Adrenal gland (tissue), 12 donors: Measurements from ENCODE around the gene EPHB1. TPM values are rescaled to one million over a fixed set of nuclear protein-coding genes. Genes with fewer than 3 reads are reported as not detected.

Experiments used
- DNase-seq, 7 donors: peaks; one replicate each; pipeline ENCODE4 v3.0.0-alpha.2; 2019 to 2020
- H3K27ac ChIP-seq, 5 donors: fragments of 200-600 bp; sonication (generic) in 4 of 5; 1 replicate in 3 of 5; 2 replicates in 2 of 5; pipeline versions ENCODE4 v1.5.1 to v1.8.0; 2016 to 2020; ENCODE audit warnings: mild to moderate bottlenecking in 1 of 5
- H3K27me3 ChIP-seq: fragments of 200-600 bp; 2 replicates; pipeline ENCODE4 v1.8.0; 2021
- H3K36me3 ChIP-seq, 2 donors: fragments of 200-600 bp; replicated peaks in 1 of 2; 1 replicate in 1 of 2; 2 replicates in 1 of 2; pipeline versions ENCODE4 v1.5.1 to v1.8.0; 2018 to 2022
- H3K4me1 ChIP-seq, 2 donors: fragments of 200-600 bp; replicated peaks in 1 of 2; 1 replicate in 1 of 2; 2 replicates in 1 of 2; pipeline versions ENCODE4 v1.5.1 to v1.8.0; 2018 to 2021
- H3K4me3 ChIP-seq, 4 donors: fragments of 200-600 bp; sonication (generic) in 3 of 4; one replicate each; pipeline ENCODE4 v1.5.1; 2016 to 2018
- H3K9me3 ChIP-seq, 3 donors: fragments of 200-600 bp; sonication (generic) in 1 of 3; replicated peaks in 1 of 3; 1 replicate in 2 of 3; 2 replicates in 1 of 3; pipeline versions ENCODE4 v1.5.1 to v1.8.0; 2016 to 2021
- POLR2A ChIP-seq, 2 donors: fragments of 450-650 bp; IDR thresholded peaks; one replicate each; pipeline ENCODE4 v1.6.1; 2017; ENCODE audit warnings: antibody characterized with exemption in 2 of 2, mild to moderate bottlenecking in 2 of 2, moderate library complexity in 1 of 2
- WGBS, 4 donors: extraction: QIAGEN DNeasy Blood & Tissue Kit in 2 of 4; methylation state at CpG; one replicate each; pipeline versions ENCODE4 v1.1.5 to v1.1.7; 2013 to 2017; 5-methylcytosine and 5-hydroxymethylcytosine counted together
- intact Hi-C, 2 donors: fragments of 100-400 bp; cut with DNase I; formaldehyde crosslinking; loops; one replicate each; pipeline versions ENCODE4 v1.14.1 to v1.15.0; 2022 to 2023
- polyA plus RNA-seq, 3 donors: library from polyadenylated mRNA; stranded (reverse); fragments of 200-250 nt in 2 of 3; fragments of 350-450 nt in 1 of 3; fragmentation: Illumina TruSeq in 1 of 3; extraction: RNeasy Lipid Tissue Mini Kit (QIAGEN cat#74804) in 1 of 3; gene quantifications; one replicate each; pipeline ENCODE4 v1.2.3, GENCODE V29; 2013 to 2014
- total RNA-seq, 9 donors: library from RNA; depleted of rRNA in 4 of 9; stranded (reverse); fragments of >200 nt in 4 of 9; fragments of 120-200 nt in 1 of 9; fragmentation: NEBNext Ultra II Directional in 1 of 9; extraction: Animal tissue kit (Norgen Biotek cat#: 25700) in 1 of 9; gene quantifications; one replicate each; pipeline versions ENCODE4 v1.1.0 to v1.2.4, GENCODE V29; 2013 to 2023
- TF ChIP-seq, protein P1 (sequence below), 6 experiments: fragments of 450-650 bp in 4 of 6; fragments of 200-600 bp in 2 of 6; sonication (generic) in 1 of 6; IDR thresholded peaks; 1 replicate in 5 of 6; 2 replicates in 1 of 6; pipeline versions ENCODE4 v1.5.1 to v1.8.0; 2016 to 2021; ENCODE audit warnings: antibody characterized with exemption in 6 of 6, mild to moderate bottlenecking in 2 of 6, moderate library complexity in 1 of 6
- donor health status: healthy with polysubstance abuse.
- donor health status: Bipolar disorder and iron deficiency.
- donor health status: DM: yes; HTN: yes; CAD: no.
- donor health status: DM: no; HTN: no; CAD: no.
- donor health status: DM: no; HTN: no; CAD: no.
- donor health status: DM: yes; HTN: yes; CAD: no.

The EPHB1 gene
- total and polyA plus RNA-seq, 12 donors: 0.10 to 3.4 (median 0.98) TPM

DNA sequence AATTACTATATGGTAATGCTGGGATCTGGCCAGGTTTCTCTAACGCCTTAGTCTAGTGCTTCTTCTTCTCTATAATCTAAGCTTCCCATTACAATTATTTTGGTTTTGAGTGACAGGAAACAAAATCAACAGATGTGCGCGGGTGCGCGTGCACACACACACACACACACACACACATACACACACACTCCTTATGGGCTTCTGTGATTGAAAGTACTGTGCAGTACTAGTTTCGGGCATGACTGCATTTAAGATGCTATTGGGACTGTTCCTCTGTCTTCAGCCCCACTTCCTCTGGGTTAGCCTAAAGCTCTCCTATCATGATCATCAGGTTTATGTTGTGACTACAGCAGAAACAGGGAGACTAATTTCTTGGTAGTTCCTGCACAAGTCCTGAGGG, 32.2 kb downstream of the EPHB1 start:
- 89 to 95% (median 92%) methylated on average over 6 of the region's 6 CpGs for WGBS, 4 donors
- H3K27ac ChIP-seq: no peak overlapping the region
- H3K4me3 ChIP-seq: no peak overlapping the region
- no peaks in the 10 kb centered on the region for H3K9me3 ChIP-seq
- TF ChIP-seq POLR2A (IDR thresholded peaks at IDR 0.05): no peak
- TF ChIP-seq, protein P1, sequence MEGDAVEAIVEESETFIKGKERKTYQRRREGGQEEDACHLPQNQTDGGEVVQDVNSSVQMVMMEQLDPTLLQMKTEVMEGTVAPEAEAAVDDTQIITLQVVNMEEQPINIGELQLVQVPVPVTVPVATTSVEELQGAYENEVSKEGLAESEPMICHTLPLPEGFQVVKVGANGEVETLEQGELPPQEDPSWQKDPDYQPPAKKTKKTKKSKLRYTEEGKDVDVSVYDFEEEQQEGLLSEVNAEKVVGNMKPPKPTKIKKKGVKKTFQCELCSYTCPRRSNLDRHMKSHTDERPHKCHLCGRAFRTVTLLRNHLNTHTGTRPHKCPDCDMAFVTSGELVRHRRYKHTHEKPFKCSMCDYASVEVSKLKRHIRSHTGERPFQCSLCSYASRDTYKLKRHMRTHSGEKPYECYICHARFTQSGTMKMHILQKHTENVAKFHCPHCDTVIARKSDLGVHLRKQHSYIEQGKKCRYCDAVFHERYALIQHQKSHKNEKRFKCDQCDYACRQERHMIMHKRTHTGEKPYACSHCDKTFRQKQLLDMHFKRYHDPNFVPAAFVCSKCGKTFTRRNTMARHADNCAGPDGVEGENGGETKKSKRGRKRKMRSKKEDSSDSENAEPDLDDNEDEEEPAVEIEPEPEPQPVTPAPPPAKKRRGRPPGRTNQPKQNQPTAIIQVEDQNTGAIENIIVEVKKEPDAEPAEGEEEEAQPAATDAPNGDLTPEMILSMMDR (IDR thresholded peaks at IDR 0.05): no peak
- no peaks in the 10 kb centered on the region for H3K4me1 ChIP-seq
- no peaks in the 10 kb centered on the region for H3K36me3 ChIP-seq
- intact Hi-C loops: no loop called here
- DNase-seq: no peak
- H3K27me3 ChIP-seq: no peaks in the 10 kb centered on the region

DNA sequence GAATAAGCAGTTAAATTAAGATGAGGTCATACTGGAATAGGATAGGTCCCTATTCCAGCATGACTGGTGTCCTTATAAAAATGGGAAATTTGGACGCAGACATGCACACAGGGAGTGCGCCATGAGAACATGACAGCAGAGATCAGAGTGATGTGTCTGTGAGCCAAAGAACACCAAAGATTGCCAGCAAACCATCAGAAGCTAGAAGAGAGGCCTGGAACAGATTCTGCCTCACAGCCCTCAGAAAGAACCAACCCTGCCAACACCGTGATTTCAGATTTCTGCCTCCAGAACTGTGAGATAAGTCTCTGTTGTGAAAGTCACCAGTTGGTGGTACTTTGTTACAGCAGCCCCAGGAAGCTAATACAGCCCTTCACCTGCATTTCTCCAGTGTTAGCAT, 34.7 kb downstream of the EPHB1 start:
- no peaks in the 10 kb centered on the region for H3K9me3 ChIP-seq
- H3K4me1 ChIP-seq: no peaks in the 10 kb centered on the region
- H3K27me3 ChIP-seq: no peaks in the 10 kb centered on the region
- H3K27ac ChIP-seq: no peak overlapping the region
- 79 to 95% (median 89%) methylated on average over 3 of the region's 3 CpGs for WGBS, 4 donors
- no peak overlapping the region for H3K4me3 ChIP-seq
- no peak for DNase-seq
- intact Hi-C loops: no loop called here
- no peak for TF ChIP-seq POLR2A (IDR thresholded peaks at IDR 0.05)
- TF ChIP-seq, protein P1 (IDR thresholded peaks at IDR 0.05): no peak
- no peaks in the 10 kb centered on the region for H3K36me3 ChIP-seq

GRCh38 chr3:134832585-134832984, 37.5 kb downstream of the EPHB1 start:
- intact Hi-C loops: no loop called here
- Histone ChIP-seq H3K4me3 (no peak overlapping the region), H3K27ac (no peak overlapping the region), H3K4me1 (no peaks in the 10 kb centered on the region), H3K9me3 (no peaks in the 10 kb centered on the region), H3K36me3 (no peaks in the 10 kb centered on the region), H3K27me3 (no peaks in the 10 kb centered on the region)
- 72 to 89% (median 85%) methylated on average over 4 of the region's 4 CpGs for WGBS, 4 donors
- DNase-seq: no peak
- TF ChIP-seq POLR2A (IDR thresholded peaks at IDR 0.05): no peak
- TF ChIP-seq, protein P1 (IDR thresholded peaks at IDR 0.05): no peak

DNA sequence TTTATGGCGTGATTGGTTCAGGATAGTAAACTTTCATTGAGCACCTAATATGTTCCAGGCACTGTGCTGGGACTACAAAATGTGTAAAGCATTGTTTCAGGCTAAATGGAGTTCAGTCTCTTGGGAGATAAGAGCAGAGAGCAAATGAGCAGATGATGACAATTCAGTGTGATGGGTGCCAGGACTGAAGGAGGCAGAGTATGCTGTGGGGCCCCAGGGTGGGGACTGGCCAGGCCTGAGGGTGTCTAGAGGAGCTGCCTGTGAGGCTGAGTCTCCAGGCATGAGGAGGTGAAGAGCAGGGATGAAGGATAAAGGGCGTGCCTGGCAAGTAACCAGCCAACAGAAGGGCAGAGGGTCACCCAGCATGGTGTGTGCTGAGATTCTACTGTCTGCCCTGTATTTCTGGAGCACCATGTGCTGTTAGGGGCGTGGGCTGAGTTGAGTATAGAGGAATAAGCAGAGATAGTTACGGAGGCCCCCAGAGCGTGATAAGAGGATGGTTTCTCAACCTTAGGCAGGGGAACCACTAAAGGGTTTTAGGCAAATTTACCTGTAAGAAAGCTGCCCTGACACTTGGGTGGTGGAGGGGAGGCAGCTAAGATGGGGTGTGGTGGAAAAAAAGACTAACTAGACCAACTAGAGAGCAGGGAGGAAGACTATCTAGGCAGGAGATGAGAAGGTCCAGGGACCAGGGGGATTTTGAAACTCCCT, 38.5 kb downstream of the EPHB1 start:
- Histone ChIP-seq H3K27me3 (no peaks in the 10 kb centered on the region), H3K9me3 (no peaks in the 10 kb centered on the region), H3K4me3 (no peak overlapping the region), H3K36me3 (no peaks in the 10 kb centered on the region), H3K4me1 (no peaks in the 10 kb centered on the region), H3K27ac (no peak overlapping the region)
- whole genome bisulfite sequencing, 4 donors: 61 to 71% (median 66%) methylated on average over 5 of the region's 5 CpGs
- intact Hi-C loops: no loop called here
- DNase-seq: no peak
- no peak for TF ChIP-seq POLR2A (IDR thresholded peaks at IDR 0.05)
- TF ChIP-seq, protein P1 (IDR thresholded peaks at IDR 0.05): no peak
